HUDEP-2 (cell line): Measurements from ENCODE around the gene MAPK4.
"Not testable (repeated sequence)": the region's sequence is repeated elsewhere in the genome, so short reads cannot be mapped to it uniquely, and the experiment has no call there.

Experiments
- DNase-seq, 76 experiments: peaks; one replicate each; lab custom pipeline; 2025; ENCODE audit not compliant: unreplicated experiment in 76 of 76; lab: John Stamatoyannopoulos, UW

MAPK4 gene

DNA sequence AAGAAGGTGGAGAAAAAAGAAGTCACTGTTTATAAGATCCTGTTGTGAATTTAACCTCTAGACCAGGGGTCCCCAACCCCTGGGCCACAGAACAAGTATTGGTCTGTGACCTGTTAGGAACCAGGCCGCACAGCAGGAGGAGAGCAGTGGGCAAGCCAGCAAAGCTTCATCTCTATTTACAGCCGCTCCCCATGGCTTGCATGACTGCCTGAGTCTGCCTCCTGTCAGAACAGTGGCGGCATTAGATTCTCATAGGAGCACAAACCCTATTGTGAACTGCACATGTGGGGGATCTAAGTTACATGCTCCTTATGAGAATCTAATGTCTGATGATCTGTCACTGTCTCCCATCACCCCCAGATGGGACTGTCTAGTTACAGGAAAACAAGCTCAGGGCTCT is 13.3 kb downstream of the MAPK4 start:
- not testable (repeated sequence) for DNase-seq

DNA sequence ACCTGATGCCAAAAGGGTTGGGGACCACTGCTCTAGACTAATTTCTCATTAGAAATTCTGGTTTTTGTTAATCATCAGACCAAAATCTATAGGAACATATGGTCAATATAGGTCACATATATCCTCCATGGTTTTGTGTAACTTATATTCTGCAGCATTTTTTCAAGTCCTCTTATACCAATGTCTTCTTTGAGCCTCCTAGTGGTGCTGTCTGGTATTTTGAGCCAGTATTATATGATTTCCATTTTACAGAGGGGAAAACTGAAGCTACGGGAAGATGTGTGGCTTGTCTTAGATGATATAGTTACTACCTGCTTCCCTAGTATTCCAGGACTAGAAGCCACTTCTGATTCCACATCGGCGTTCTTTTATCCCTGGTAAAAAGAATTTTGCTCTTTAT is 13.8 kb downstream of the MAPK4 start:
- peak in 2 of 76 experiments; percentile 7 to 21 for DNase-seq

DNA sequence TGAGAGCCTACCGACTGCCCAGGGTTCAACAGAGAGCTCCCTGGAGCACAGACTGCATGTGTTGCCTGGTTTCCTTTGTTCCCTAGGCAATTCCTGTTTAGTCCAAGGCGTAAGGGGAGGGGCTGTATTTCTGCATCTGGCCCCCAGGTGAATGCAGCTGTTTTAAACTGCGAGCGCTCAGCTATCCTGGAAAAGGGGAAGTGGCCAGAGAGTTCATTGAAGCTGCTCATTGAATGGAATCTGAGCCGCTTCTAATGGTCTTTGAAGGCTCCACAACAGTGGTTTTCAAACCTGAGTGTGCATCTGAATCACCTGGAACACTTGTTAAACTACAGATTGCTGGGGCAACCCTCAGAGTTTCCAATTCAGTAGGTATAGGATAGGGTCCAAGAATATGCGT is 18.1 kb downstream of the MAPK4 start:
- no peak for DNase-seq

DNA sequence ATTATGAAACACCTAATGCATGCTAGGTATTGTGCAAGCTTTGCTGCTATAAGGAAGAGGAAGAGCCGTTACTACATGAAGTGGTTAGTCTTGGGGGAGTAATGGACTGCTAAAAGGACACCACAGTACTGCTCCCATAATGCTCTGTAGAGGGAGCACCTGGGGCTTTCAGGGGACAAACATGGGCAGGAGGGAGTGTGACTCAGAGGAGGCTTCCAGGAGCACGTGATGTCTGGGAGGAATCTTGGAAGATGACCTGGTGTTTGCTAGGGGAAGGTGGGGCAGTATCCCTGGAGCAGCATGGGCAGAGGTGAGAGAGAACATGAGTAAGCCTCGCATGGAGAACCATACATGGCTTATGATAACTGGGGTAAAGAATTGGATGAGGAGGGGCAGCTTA is 18.8 kb downstream of the MAPK4 start:
- DNase-seq, result no peak

DNA sequence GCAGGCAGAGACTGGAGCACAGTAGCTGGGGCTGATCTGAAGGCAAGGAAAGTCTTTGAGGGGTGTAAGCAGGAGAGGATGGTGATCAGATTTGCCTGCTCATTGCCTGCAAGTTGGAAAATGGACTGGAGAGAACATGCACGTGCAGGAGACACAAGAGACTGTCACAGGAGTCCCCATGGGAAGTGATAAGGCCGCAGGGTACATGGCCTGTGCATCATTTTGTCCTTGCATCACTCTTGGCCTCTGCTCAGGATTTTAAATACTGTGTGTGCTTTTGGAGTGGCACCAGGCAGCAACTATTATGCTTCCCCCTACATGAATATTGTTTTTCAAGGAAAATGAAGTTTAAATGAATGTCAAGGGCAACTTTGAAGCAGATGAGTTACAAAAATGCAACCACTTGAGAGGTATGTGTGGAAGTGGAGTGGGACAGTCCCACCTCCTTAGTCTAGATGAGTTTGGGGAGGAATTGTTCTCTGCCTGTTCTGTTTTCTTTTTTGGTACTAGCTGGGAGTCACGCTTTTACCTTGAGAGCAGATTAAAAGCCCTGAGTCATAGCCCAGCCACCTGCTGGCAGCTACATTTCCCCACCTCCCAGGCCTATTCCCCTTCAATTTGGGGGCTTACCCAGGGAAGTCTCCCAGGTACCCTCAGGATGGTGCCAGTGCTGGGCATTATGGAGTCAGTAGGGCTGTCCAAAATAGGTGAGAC is 19.3 kb downstream of the MAPK4 start:
- no peak for DNase-seq

DNA sequence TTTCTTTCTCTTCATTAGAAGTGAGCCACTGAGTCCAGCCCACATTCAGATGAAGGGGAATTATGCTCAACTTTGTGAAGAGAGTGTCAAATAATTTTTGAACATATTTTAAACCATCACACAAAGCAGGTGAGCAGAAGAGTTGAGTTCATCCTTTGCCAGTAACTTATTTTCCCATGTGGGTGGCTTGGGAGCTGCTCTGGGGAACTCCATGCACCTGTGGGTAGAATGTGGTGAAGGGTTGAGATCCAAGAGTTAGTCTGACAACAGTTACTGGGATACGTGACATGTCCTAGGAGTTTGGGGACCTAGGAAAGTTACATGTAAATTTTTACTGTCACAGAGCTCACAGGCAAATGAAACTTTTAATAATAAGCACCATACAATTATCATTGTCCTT is 21.6 kb downstream of the MAPK4 start:
- DNase-seq, result no peak

DNA sequence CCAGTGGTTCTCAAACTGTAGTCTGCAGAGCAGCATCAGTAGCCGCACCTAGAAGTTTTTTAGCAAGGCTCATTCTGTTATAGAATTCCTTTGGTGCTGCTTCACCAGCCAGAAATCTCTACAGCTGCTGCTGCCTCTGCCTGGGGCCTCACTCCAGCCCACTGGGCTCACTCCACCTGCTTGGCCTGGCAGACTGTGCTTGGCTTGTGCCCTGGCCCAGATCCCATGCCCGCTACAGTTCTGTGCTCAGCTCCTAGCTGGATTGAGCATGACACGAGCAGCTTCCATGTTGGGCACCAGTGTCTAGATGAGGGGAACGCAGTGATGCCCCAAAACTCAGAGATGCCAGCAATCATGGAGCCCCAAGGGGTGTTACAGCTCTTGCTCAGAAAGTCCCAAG is 22.6 kb downstream of the MAPK4 start:
- no peak for DNase-seq

DNA sequence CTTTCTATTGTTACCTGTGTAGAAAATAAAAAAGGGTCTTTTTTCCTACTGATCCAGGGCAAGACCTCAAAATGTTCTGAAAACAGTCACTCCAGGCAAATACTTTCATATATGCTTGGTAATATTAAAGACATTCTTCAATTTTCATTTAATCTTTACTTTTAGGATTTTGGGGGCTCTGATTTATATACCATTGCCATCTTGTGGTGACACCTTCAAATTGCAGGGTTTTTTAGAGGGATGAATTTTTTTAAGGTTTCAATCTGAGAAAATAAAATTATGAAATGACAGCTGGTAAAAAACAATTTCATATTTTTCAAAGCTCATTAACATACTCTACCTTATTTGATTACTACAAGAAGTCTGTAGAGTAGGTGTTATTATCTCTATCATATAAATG is 26.8 kb downstream of the MAPK4 start:
- peak in 1 of 76 experiments; percentile 3 for DNase-seq

DNA sequence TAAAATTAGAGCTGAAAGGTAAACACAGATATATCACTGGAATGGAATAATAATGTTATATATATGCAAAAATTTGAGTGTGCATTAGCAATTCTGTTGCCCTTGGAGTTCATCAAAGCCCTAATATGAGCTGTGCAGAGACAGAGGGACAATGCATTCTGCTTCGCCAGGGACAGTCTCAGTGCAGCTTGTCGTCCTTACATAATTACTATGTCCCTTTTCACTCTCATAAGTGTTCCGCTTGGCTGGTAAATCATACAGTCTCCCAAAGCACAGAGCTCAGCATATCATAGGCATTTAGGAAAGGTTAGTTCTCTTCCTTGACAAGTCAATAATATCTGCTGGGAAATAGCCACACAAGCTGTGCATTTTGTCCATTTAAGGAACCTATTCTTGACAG is 30.7 kb downstream of the MAPK4 start:
- DNase-seq, result no peak

DNA sequence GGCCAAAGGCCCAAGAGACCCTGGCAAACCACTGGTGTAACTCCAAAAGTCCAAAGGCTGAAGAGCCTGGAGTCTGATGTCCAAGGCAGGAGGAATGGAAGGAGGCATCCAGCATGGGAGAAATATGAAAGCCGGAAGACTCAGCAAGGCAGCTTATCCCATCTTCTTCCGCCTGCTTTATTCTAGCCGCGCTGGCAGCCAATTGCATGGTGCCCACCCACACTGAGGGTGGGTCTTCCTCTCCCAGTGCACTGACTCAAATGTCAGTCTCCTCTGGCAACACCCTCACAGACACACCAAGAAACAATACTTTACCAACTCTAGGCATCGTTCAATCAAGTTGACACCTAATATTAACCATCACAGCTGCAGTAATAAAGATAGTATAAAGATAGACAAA is 34.1 kb downstream of the MAPK4 start:
- DNase-seq, result no peak

DNA sequence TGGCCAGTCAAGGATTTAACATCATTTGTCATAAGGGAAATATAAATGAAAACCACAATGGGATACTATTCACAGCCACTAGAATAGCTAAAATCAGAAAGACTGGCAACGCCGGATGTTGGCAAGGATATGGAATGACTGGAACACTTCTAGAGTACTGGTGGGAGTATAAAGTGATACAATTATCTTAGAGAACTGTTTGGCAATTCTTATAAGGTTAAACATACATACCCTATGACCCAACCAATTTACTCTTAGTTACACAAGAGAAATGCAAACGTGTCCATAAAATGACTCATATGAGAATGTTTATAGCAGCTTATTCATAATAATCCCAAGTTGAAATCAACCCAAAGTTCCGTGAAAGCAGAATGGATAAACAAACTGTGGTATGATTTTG is 35.1 kb downstream of the MAPK4 start:
- no peak for DNase-seq

DNA sequence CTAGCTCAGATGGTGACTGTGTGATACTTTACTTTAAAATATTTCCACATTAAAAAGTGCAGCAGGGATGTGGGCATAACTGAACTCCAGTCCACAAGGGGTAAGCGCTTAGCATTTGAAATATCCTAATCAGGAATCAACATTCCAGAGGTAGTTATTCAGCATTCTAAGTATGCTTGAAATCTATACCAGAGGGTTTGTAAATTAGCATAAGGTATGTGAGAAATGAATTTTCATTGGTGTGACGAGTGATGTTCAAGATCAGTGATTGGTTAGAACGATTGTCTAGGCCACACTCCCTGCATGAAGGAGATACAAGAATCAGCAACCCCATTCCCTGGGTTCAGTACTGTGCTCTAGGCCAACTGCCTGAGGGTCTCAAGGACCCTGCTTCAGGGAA is 42.6 kb downstream of the MAPK4 start:
- no peak for DNase-seq

DNA sequence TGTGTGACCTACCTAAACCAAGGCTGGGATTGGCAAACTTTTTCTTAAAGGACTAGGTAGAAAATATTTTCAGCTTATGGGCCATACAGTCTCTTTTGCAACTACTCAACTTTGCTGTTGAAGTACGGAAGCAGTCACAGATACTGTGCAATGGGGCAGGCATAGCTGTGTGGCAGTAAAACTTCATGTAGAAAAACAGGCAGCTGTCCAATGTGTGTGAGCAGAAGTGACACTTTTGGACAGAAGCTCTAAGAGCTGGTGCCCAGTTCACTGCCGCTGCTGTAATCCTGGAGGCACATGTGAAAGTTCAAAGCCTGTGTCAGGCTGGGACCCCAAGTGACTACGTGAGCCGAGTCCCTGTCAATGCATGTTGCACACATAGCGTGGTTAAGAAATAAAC is 46.7 kb downstream of the MAPK4 start:
- no peak for DNase-seq

DNA sequence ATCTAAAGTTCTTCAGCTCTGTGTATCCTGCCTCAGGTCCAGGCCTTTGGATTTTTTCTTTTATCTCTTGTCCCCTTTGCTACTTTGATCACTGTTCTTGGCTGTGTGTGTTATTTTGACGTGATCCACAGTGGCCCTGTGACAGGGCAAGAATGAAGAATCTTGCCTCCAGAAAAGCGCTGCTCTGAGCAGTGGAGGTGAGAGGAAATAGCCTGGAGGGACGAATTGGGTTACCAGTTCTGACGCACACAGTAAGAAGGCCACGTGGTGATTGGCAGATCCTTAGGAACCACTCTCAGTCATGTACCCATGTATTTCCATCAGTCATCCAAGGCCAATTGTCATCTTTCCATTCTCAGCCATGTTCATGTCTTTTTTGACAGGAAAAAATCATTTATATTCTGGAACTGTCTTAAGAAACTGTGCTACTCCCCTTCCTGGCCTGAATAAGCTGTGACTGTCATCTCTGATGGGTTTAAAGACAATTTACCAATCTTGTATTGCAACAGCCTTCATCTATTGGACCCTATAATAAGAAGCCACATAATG is 47.6 kb downstream of the MAPK4 start:
- DNase-seq, result no peak

DNA sequence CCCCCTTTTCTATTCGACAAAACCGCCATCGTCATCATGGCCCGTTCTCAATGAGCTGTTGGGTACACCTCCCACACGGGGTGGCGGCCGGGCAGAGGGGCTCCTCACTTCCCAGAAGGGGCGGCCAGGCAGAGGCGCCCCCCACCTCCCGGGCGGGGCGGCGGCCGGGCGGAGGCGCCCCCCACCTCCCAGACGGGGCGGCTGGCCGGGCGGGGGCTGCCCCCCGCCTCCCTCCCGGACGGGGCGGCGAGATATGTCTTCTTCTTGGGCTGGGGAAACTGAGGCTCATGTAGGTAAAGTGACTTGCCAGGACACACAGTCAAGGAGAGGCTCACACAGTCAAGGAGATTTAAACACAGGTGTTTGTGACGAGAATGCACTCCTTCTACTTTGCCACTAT is 49.3 kb downstream of the MAPK4 start:
- DNase-seq, result not testable (repeated sequence)

DNA sequence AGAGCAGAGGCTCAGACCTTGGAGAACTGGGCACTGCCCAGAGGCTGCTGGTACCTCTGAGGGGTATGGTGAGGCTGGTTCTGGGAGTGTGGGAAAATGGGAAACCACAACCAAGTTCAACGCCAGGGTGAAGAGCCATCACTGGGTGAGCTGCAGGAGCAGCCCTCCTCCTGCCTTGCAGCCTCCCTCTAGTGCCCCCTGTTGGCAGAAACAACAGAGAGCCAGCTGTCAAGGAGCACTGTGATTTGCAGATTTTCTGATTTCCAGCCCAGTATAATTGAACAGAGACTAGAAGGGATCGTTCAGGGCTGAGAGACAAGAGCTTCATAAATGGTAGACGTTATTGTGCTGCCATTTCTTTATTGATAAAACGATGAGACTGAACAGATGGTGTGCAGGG is 50.5 kb downstream of the MAPK4 start:
- peak in 18 of 76 experiments; percentile 2 to 50 (median 18) for DNase-seq

DNA sequence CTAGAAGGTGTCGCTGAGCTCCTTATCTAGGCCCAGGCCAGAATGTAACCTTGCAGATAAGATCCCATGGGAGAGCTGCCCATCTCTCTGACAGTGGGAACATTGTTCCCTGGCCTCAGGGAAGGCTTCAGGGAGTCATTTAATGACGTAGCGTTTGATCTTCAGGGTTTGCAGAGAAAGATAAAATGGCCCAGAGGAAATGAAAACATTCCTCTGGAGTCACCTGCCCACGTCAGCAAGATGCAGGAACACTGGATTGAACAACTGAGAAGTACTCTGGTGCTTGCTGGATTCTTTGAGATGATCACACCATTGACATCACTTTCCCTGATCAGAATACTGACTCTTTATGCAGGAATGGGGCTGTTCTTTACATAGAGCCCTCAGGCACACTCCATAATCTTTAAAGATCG is 51.6 kb downstream of the MAPK4 start:
- no peak for DNase-seq

DNA sequence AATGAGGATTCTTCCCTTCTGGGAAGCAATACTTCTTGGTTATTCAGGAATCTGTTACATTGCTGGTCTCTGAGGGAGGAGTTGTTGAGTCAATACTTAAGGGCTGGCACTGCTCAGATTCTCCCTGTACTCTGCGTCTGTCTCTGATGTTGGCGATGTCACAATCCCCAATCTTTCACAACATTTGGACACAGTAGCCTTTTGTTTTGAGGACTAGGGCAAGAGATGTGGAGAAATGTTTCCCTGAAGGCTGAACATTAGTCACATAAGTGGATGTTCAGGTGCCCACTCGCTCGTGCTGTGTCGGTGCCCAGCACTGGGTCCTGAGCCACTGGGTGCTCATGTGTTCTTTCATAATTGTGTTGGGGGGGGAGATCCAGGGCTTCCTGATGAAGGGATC is 55.0 kb downstream of the MAPK4 start:
- no peak for DNase-seq

DNA sequence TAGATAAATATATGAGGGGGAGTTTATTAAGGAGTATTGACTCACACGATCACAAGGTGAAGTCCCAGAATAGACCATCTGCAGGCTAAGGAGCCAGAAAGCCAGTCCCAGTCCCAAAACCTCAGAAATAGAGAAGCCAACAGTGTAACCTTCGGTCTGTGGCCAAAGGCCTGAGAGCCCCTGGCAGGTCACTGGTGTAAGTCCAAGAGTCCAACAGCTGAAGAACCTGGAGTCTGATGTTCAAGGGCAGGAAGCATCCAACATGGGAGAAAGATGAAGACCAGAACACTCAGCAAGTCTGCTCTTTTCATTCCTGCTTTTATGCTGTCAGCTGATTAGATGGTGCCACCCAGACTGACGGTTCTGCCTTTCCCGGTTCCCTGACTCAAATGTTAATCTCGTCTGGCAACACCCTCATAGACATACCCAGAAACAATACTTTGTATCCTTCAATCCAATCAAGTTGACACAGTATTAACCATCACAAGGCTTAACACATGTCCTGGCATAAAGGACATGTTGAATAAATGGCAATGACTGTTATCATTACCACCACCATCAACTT is 56.7 kb downstream of the MAPK4 start:
- no peak for DNase-seq

DNA sequence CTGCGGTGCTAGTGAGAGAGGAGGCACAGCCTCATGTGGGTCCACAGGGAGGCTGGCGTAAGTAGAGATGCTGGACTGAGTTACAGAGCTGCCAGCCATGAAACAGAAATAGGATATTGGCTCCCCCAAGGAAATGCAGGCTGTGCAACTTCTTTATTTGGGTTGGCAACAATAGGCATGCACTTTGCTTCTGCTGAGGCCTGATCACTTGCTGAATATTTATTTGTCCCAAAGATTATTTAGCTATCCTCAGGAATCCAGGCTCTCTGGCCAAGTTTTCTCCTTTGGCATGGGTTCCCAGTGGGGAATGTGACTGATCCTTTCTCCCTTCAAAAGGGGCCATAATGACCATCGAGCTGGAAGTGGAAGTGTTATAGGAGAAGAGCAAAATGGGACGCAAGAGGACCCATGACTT is 60.0 kb downstream of the MAPK4 start:
- no peak for DNase-seq

DNA sequence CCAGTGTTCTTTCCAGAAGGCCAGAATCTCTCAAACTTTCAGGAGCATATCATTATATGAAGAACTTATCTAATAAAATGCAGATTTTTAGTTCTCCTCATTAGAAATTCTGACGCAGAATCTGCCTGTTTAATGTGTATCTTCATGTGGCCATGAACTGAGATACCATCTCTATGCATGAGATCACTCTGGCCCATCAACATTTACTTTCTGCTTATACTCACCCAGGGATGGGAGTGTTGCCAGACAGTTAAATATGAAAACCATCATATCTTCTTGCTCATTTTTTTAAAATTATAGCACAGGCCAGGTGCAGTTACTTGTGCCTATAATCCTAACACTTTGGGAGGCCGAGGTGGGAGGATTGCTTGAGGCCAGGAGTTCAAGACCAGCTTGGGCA is 60.4 kb downstream of the MAPK4 start:
- DNase-seq, result no peak

DNA sequence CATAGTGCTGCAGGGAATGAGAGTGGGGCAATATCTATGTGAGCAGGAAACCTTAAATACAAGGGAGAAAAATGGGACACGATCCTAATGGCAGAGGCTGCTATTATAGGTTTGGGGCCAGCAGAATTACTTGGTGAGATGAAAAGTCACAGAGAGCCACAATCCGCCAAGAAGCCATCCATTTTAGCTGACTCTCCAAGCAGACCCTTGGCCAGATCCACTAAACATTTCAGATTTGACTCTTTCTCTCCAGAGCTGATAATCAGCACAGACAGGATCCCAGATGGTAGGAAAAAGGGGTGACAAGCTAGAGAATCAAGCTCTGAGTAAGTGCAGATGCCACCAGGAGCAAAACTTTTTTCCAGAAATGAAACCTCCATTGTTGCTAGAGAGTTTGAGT is 61.5 kb downstream of the MAPK4 start:
- DNase-seq, result no peak
